IgD-negative memory B cell (primary cell): ENCODE results near the gene LTB. TPM values are rescaled to one million over a fixed set of nuclear protein-coding genes. Genes with fewer than 3 reads are reported as not detected.

Experiments
- H3K27ac Mint-ChIP-seq, 3 donors: one replicate each; pipeline ENCODE4 v1.8.0; 2020 to 2022; ENCODE audit warnings: mild to moderate bottlenecking in 3 of 3, mixed read lengths in 3 of 3, moderate library complexity in 1 of 3
- H3K27me3 Mint-ChIP-seq: one replicate; pipeline ENCODE4 v1.8.0; 2021; ENCODE audit warnings: mixed read lengths
- H3K36me3 Mint-ChIP-seq: one replicate; pipeline ENCODE4 v1.8.0; 2020; ENCODE audit warnings: mild to moderate bottlenecking, mixed read lengths
- H3K4me1 Mint-ChIP-seq, 3 donors: one replicate each; pipeline ENCODE4 v1.8.0; 2020 to 2022; ENCODE audit warnings: mixed read lengths in 3 of 3, mild to moderate bottlenecking in 1 of 3
- H3K4me3 Mint-ChIP-seq, 4 donors: one replicate each; pipeline ENCODE4 v1.8.0; 2020 to 2022; ENCODE audit warnings: mild to moderate bottlenecking in 4 of 4, mixed read lengths in 4 of 4, moderate library complexity in 3 of 4
- H3K9me3 Mint-ChIP-seq, 3 donors: one replicate each; pipeline ENCODE4 v1.8.0; 2020 to 2021; ENCODE audit warnings: mixed read lengths in 3 of 3, mild to moderate bottlenecking in 1 of 3
- polyA plus RNA-seq: library from polyadenylated mRNA; unstranded; fragments of 300-500 nt; fragmentation: Illumina TruSeq; gene quantifications from one replicate; pipeline ENCODE4 v1.2.3, GENCODE V29; 2021

Gene LTB
- polyA plus RNA-seq, 1 donor from 2014 or later: 2,767 TPM

DNA sequence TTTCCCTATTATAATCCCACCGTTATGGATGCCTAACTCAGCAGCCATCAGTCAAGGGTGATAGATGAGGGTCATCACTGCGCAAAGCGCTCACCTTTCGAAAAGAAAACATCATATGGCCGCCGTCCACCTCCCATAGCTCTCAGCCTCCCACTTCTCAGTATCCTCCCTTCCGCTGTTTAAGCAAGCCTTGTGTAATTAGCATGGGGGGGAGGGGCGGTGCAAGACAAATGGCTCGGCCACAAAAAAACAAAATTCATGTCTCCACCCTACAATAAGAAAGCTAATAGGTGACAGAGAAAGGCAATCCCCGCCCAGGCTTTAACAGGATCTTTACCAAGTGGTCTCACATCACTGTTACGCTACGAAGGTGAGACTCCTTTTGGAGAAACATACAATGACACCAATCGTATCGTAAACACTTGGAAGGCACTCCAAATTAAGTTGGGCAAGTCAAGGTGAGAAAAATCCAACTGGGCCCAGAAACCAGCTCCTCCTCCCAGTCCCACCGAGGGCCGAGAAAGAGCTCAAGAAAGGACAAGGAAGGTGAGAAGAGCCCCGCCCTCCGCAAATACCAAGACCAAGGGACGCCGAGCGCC is 41.1 kb downstream of the LTB start:
- peak overlapping the region; percentile 96 to 100 (median 97) for H3K4me3 Mint-ChIP-seq
- no peaks in the 10 kb centered on the region for H3K27me3 Mint-ChIP-seq
- H3K9me3 Mint-ChIP-seq: no peaks in the 10 kb centered on the region
- peaks cover 34 to 40% (median 35%) of the 10 kb centered on the region in 3 donors for H3K4me1 Mint-ChIP-seq
- H3K27ac Mint-ChIP-seq: peak overlapping the region; percentile 98 to 100 (median 99)
- H3K36me3 Mint-ChIP-seq: peaks cover 2% of the 10 kb centered on the region

DNA sequence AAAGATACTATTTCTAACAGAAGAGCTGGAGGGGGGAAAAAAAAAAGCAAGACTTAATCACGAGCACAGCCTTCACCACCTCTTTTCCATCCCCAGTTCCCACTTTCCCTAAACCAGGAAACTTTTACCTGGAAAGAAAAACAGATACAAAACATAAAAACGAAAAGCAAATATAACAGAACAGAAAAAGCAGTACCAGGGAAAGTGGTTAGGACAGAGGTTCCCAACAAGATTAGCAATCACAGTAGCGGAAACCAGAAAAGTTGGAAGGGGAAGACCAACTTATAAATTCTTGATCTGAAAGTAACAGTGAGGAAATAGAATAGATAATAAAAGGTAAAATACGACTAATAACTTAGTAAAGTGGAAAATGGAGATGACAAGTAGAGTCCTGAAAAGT is 41.6 kb downstream of the LTB start:
- Mint-ChIP-seq H3K27me3 (no peaks in the 10 kb centered on the region), H3K36me3 (peaks cover 2% of the 10 kb centered on the region), H3K27ac (peak overlapping the region; percentile 85 to 100 (median 98)), H3K9me3 (no peaks in the 10 kb centered on the region), H3K4me3 (peak overlapping the region; percentile 96 to 100 (median 97)), H3K4me1 (peaks cover 32 to 40% (median 39%) of the 10 kb centered on the region in 3 donors)

DNA sequence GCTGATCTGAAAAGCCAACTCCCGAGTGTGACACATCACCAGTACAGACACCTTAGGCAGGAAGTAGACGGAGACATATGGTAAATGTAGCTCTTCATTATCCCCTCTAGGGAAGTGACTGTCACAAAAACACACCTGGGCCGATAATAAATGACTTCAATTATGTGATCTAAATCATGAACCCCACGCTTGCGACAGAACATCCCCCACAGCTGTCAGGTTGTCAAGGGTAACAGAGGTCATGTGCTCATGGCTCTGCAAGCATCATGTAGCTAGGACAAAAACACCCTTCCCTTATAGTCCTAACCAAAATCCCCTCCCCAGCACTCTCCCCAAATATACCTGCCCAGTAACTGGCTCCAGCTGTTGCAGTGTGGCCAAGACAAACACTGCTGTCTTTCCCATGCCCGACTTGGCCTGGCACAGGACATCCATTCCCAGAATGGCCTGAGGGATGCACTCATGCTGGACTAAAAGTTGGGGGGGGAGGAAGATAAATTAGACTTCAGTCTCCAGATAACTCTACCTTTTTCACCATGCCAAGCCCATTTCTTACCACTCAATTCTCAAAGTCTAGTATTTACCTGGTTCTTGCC is 43.3 kb downstream of the LTB start:
- H3K36me3 Mint-ChIP-seq: peaks cover 2% of the 10 kb centered on the region
- peak overlapping the region; percentile 59 to 100 (median 97) for H3K4me3 Mint-ChIP-seq
- H3K27ac Mint-ChIP-seq: peak overlapping the region; percentile 64 to 98 (median 69)
- peaks cover 27 to 40% (median 39%) of the 10 kb centered on the region in 3 donors for H3K4me1 Mint-ChIP-seq
- H3K27me3 Mint-ChIP-seq: no peaks in the 10 kb centered on the region
- H3K9me3 Mint-ChIP-seq: no peaks in the 10 kb centered on the region

DNA sequence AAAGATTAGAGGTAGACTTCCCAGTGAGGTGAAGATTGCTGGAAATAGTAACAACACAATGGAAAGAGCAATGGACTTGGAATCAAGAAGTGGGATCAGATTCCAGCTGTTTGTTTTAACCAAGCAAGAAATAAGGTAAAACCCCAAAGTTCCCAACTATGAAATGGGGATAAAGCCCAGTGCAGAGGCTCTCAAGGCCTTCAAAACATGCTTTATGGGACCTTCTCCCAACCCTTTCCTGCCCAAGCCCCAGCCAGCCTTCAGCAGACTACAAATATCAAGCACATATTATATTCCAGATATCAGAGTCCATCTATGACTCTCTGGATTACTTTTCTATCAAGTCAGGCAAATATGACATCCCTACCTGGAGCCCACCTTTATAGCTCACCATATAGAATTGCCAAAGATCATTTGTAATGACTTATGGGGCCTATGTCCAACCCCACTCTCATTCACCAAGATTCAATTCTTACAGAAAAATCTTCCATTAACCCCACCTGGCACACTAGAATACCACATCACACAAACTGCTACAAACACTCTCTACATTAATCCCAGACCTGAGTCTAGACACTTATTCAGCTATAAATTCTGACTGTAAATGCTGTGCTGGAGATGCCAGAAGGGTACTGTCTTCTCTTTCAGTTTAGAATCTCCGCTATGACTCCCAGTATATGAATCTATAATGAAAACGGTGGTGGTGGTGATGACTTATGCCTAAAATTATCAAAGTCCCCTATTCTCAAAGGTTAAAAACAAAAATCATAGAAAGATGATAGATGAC is 46.5 kb downstream of the LTB start:
- no peaks in the 10 kb centered on the region for H3K9me3 Mint-ChIP-seq
- H3K36me3 Mint-ChIP-seq: peaks cover 2% of the 10 kb centered on the region
- no peaks in the 10 kb centered on the region for H3K27me3 Mint-ChIP-seq
- peaks cover 21 to 33% (median 24%) of the 10 kb centered on the region in 3 donors for H3K4me1 Mint-ChIP-seq
- H3K4me3 Mint-ChIP-seq: peak overlapping the region in 1 of 4 donors; percentile 36
- H3K27ac Mint-ChIP-seq: no peak overlapping the region

DNA sequence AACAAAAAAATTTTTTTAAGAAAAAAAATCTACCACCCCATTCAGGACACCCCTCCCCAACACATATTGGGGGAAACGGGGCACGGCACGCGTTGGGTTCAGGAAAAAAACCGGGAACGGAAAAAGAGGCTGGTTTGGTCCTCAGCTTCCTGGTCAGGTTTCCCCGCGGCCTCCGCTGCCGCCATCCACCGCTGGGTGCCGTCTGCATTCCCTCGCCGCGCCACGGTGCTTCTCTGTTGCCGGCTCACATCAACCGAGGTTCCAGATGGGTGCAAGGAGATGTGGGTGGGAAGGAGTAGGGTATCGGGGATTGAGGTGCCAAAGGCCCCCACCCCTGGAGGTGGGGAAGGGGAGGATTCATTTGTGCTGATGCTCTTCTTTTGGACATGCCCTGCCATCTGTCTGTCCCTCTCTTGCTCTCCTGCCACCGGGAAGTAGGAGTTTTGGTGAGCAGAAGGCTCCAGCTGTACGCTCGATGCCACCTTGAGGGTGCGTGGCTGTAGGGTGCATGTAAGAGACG is 47.6 kb downstream of the LTB start:
- peaks cover 2% of the 10 kb centered on the region for H3K36me3 Mint-ChIP-seq
- H3K9me3 Mint-ChIP-seq: no peaks in the 10 kb centered on the region
- H3K27ac Mint-ChIP-seq: peak overlapping the region in 1 of 3 donors; percentile 57
- H3K4me1 Mint-ChIP-seq: peaks cover 14 to 24% (median 14%) of the 10 kb centered on the region in 3 donors
- no peaks in the 10 kb centered on the region for H3K27me3 Mint-ChIP-seq
- no peak overlapping the region for H3K4me3 Mint-ChIP-seq

DNA sequence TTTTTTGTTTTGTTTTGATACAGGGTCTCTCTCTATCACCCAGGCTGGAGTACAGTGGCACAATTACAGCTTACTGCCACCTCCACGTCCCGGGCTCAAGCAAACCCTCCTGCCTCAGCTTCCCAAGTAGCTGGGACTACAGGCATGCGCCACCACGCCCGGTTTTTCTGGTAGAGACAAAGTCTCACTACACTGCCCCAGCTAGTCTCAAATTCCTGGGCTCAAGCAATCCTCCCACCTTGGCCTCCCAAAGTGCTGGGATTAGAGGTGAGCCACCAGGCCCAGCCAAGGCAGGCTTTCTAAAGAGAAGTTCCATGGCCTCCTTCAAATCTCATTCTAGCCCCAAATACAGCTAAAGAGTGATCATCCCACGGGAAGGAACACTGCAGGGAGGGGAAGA is 48.2 kb downstream of the LTB start:
- peaks cover 2% of the 10 kb centered on the region for H3K36me3 Mint-ChIP-seq
- peaks cover 9 to 18% (median 9%) of the 10 kb centered on the region in 3 donors for H3K4me1 Mint-ChIP-seq
- H3K27me3 Mint-ChIP-seq: no peaks in the 10 kb centered on the region
- no peaks in the 10 kb centered on the region for H3K9me3 Mint-ChIP-seq
- no peak overlapping the region for H3K27ac Mint-ChIP-seq
- no peak overlapping the region for H3K4me3 Mint-ChIP-seq

DNA sequence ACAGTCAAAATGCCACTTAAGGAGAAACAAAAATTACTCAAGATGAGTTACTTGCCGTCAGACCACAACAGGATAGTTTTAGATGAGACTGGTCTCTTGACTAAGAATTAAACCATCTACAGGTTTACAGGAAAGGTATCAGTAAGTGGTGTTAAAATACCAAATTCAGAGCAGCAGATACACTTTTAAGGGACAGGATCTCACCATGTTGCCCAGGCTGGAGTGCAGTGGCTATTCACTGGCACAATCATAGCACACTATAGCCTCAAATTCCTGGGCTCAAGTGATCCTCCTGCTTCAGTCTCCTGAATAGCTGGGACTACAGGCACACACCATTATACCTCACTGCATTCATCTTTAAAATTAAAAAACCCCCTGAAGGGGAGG is 48.8 kb downstream of the LTB start:
- H3K4me1 Mint-ChIP-seq: peaks cover 3 to 12% (median 5%) of the 10 kb centered on the region in 3 donors
- H3K27ac Mint-ChIP-seq: no peak overlapping the region
- H3K4me3 Mint-ChIP-seq: peak overlapping the region in 1 of 4 donors; percentile 41
- no peaks in the 10 kb centered on the region for H3K9me3 Mint-ChIP-seq
- H3K36me3 Mint-ChIP-seq: peaks cover 2% of the 10 kb centered on the region
- no peaks in the 10 kb centered on the region for H3K27me3 Mint-ChIP-seq

DNA sequence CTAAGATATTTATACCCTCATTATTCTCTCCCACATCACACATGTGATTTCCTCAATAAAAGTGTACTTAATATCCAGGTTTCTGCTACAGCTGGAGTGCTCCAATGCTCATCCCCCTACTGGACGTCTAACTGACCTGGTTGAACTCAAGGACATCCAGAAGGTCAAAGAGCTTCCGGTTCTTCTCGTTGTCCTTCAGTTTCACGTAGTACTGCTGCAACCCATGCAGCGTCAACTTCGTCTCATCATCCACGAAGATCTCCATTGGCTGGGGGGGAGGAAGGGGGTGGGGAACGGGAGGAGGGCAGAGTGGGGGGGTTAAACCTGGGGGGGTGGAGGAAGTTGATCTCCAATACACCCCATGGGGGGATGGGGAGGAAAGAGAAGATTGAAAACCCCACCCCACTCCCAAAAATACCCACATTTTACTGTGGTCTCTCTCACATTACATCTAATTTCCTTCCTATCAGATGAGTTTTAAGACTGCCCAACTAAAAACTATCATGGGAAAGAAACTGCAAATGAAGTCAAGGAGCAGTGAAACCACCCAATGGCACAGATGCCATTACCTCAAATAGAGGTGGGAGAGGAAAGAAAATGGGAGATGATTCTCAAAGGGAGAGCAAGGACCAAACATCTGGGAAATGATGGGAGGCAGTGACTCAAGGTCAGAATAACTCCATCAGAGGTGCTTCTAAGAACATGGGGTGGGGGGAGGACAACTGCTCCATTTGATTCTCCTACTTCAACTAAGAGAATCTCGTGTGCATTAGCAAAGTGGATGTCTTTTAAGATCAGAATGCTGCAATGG is 49.4 kb downstream of the LTB start:
- no peaks in the 10 kb centered on the region for H3K9me3 Mint-ChIP-seq
- H3K4me3 Mint-ChIP-seq: peak overlapping the region in 2 of 4 donors; percentile 23 to 41
- H3K27me3 Mint-ChIP-seq: no peaks in the 10 kb centered on the region
- H3K36me3 Mint-ChIP-seq: no peaks in the 10 kb centered on the region
- H3K27ac Mint-ChIP-seq: peak overlapping the region in 2 of 3 donors; percentile 43 to 62
- peaks cover 0 to 9% (median 4%) of the 10 kb centered on the region in 3 donors for H3K4me1 Mint-ChIP-seq

DNA sequence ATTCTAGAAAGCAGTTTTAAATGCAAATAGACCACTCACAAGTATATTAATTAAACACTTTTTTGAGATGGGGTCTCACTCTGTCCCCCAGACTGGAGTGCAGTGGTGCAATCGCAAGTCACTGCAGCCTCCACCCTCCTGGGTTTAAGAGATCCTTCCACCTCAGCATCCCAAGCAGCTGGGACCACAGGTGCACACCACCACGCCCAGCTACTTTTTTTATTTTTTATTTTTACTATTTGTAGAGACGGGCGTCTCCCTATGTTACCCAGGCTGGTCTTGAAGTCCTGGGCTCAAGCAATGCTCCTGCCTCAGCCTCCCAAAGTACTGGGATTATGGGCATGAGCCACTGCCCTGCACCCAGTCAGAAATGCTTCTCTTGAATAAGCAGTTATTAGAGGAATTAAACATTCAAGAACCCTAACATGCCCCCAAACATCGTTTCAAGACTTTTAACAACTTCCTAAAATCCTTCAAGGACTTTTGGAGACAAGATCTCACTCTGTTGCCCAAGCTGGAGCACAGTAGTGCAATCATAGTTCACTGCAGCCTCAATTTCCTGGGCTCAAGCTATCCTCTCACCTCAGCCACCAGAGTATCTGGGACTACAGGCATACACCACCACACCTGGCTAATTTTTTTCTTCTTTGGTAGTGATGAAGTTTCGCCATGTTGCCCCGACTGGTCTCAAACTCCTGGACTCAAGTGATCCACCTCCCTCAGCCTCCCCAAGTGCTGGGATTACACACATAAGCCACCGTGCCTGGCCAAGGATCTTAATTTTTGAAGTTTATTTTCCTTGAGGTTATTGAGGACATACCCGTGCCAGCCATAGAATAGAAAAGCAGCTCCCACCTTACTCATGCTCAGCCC is 50.2 kb downstream of the LTB start:
- Mint-ChIP-seq H3K27ac (peak overlapping the region in 2 of 3 donors; percentile 10 to 43), H3K9me3 (no peaks in the 10 kb centered on the region), H3K4me1 (peaks cover 0 to 9% (median 6%) of the 10 kb centered on the region in 3 donors), H3K36me3 (no peaks in the 10 kb centered on the region), H3K4me3 (peak overlapping the region in 1 of 4 donors; percentile 23), H3K27me3 (no peaks in the 10 kb centered on the region)

DNA sequence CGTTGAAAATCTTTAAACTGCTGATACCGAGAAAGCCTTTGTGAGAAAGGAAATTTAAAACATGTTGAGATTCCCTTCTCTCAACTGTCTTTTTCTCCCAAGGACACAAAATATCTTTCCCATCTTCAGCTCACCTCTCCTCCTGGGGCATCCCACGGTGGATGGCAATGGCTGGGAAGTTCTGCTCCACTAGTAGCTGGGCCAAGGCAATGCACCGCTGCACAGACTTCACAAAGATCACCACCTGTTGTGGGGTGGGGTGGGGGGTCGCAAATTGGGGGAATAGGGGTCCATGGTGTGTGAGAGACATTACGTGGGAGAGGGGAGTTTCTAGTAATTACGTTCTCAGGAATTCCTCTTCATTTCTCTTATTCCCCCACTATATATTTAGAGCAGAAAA is 51.1 kb downstream of the LTB start:
- Mint-ChIP-seq H3K4me1 (peaks cover 0 to 8% (median 5%) of the 10 kb centered on the region in 3 donors), H3K9me3 (no peaks in the 10 kb centered on the region), H3K27ac (no peak overlapping the region), H3K36me3 (no peaks in the 10 kb centered on the region), H3K27me3 (no peaks in the 10 kb centered on the region), H3K4me3 (no peak overlapping the region)

DNA sequence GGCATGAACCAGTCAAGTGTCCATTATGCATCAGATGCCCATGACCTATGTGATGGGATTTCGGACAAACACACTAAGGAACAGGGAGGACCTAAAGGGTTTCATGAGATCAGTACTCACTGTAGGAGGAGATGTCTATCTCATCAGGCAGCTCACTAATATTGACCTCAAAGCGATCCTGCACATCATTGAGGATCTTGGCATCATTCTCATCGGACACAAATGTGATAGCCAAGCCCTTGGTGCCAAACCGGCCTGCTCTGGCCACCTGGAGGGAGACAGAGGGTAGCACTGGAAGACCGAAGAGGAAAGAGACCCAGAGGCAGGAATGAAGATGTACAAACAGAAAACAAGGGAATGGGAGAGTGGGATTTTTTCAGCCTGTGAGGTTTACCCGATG is 51.6 kb downstream of the LTB start:
- no peaks in the 10 kb centered on the region for H3K36me3 Mint-ChIP-seq
- no peak overlapping the region for H3K4me3 Mint-ChIP-seq
- no peaks in the 10 kb centered on the region for H3K27me3 Mint-ChIP-seq
- peak overlapping the region in 1 of 3 donors; percentile 57 for H3K27ac Mint-ChIP-seq
- no peaks in the 10 kb centered on the region for H3K9me3 Mint-ChIP-seq
- H3K4me1 Mint-ChIP-seq: peaks cover 0 to 5% (median 4%) of the 10 kb centered on the region in 3 donors
